GM13976 (cell line): ENCODE measurements around the gene SEMA3A.

Experiments used
- DNase-seq: peaks from one replicate; pipeline ENCODE4 v3.0.0; 2012; ENCODE audit warnings: low spot score
- in situ Hi-C: fragments of 300-500 bp; cut with MboI; formaldehyde crosslinking; loops from one replicate; pipeline ENCODE4 v1.12.0; 2022; ENCODE audit warnings: low sequenced_read_pairs, mixed read lengths, inconsistent platforms; ENCODE audit not compliant: unreplicated experiment
- TF ChIP-seq, protein P1 (sequence below): IDR thresholded peaks from 2 replicates; pipeline ENCODE4 v1.5.1; 2012; ENCODE audit warnings: borderline replicate concordance, mild to moderate bottlenecking; ENCODE audit not compliant: insufficient read depth; ENCODE audit errors: extremely low read depth, missing control alignments, control extremely low read depth

SEMA3A gene

DNA sequence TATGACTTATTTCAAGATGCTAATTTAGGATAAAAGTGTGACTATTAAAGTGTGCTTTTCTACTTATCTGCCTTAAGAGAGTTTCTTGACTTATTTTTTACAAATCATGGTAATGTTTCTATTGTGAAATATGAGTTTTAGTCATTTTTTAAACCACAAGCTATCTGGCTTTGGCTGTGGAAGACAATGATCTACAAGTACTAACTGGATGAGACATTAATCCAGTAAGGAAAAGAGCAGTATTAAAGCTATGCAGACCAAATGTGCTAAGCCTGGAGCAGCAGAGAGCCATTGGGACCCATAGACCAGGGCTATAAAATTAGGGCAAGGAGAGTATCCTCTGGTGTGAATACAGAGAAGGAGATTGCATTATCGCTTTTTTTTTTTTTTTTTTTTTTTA is 92.4 kb downstream of the SEMA3A start:
- in situ Hi-C loops: no loop called here
- no peak for DNase-seq
- TF ChIP-seq, protein P1, sequence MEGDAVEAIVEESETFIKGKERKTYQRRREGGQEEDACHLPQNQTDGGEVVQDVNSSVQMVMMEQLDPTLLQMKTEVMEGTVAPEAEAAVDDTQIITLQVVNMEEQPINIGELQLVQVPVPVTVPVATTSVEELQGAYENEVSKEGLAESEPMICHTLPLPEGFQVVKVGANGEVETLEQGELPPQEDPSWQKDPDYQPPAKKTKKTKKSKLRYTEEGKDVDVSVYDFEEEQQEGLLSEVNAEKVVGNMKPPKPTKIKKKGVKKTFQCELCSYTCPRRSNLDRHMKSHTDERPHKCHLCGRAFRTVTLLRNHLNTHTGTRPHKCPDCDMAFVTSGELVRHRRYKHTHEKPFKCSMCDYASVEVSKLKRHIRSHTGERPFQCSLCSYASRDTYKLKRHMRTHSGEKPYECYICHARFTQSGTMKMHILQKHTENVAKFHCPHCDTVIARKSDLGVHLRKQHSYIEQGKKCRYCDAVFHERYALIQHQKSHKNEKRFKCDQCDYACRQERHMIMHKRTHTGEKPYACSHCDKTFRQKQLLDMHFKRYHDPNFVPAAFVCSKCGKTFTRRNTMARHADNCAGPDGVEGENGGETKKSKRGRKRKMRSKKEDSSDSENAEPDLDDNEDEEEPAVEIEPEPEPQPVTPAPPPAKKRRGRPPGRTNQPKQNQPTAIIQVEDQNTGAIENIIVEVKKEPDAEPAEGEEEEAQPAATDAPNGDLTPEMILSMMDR: no peak

DNA sequence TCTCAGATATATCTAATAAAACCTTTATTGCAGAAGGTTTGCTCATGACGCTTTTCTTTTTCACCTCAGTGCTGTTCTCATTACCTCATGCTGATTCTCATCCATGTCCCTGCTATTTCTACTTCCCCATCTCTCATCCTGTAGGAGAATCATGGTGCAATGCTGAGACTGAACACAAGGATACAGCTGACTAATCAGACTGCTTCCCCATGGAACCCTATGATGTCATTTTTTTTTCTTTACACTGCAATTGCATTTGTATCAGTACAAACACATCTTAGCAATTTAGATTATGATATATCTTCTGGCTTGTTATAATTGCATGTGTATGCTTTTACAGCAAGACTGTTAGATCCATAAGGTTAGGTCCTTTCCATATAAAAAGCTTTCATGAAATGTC is 93.7 kb downstream of the SEMA3A start:
- no peak for DNase-seq
- TF ChIP-seq, protein P1: no peak
- in situ Hi-C loops: no loop called here

DNA sequence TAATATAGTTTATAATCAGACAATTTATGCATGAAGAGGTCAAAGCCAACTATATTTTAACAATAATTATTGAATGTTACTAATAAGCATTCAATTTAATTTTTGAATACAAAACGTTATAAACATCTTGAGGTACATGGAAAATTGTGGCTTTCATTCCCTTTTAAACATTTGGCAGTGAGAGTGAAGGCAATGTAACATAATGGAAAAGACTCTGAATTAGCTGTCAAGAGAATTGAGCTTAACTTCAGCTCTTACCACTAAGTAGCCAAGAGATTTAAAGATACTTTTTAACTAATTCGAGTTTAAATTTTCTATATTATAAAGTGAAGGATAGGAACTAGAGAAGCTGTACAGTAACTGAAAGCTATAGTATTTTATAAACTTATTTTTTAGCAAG is 98.6 kb downstream of the SEMA3A start:
- no peak for DNase-seq
- in situ Hi-C loops: no loop called here
- TF ChIP-seq, protein P1: no peak

DNA sequence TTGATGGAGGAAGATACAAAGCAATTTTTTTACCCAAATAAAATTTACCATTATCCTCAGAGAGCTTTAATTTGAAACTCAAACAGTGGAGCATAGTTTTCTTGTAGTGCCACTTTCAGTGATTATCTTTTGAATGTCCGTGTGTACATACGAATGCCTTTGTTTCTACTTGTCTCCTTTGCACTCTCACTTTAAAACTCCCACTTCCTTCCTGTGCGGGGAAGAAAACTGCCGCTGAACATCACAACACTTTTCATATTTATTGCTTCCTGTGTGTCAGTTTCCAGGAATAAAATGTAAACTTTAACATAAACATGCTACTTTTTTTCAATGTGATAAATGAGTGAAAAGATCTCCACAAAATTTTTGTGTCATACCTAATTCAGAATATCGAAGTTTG is 102.4 kb downstream of the SEMA3A start:
- DNase-seq: no peak
- TF ChIP-seq, protein P1: no peak
- in situ Hi-C loops: no loop called here

DNA sequence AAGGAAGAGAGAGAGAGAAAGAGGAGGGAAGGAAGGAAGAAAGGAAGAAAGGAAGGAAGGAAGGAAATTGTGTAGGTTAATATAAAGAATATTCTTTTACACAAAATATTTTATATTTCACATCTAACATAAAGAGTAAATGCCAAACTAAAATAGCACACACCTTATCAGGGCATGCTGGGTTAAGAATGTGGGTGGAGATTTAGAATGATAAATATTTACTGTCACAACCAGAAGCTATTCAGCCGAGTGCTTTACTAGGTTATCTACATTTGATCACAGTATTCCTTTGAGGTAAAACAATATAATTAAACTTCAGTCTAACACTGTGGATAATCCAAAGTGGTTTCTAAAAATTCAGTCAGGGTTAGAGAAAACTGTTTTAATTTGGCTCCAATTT is 103.3 kb downstream of the SEMA3A start:
- in situ Hi-C loops: no loop called here
- TF ChIP-seq, protein P1: no peak
- no peak for DNase-seq

DNA sequence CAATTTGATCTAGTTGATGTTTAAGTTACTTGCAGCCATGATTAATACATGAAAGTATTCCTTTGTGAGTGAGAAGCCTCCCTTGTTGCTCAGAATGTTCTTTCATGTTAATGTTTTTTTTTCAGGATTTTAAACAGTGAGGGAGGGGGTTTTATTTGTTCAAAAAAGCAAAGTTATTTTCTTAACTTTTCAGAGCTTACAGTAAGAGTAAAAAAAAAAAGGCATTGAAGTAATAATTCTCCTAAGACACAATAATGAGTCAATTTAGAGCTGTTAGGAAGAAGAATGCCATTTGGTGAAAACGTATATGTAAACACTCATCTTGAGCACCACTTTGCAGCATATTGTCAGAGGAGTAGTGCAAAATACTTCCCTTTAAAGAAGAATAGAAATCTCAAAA is 105.8 kb downstream of the SEMA3A start:
- in situ Hi-C loops: no loop called here
- TF ChIP-seq, protein P1: no peak
- DNase-seq: no peak

DNA sequence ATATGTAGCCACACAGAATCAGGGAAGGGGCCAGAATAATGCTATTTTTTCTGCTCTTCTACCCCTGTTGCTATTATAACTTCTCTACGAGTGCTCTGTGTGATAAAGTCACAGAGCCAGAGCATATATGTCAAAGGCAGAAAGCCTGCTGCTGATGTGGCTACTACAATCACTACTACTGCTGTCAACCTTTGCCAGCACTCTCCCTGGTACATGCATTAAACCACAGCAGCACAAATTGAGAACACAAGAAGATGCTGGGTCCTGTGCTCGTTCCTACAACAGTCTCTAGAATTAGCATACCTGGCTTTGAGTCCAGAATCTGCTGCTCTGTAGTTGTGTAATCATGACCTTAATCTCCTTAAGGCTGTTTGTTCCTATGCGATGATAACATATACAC is 108.6 kb downstream of the SEMA3A start:
- TF ChIP-seq, protein P1: no peak
- in situ Hi-C loops: no loop called here

More for the DNA sequence above, 108.6 kb downstream of the SEMA3A start:
- no peak for DNase-seq
